ENCODE data around the gene POPDC2.

POPDC2 gene, protein sequence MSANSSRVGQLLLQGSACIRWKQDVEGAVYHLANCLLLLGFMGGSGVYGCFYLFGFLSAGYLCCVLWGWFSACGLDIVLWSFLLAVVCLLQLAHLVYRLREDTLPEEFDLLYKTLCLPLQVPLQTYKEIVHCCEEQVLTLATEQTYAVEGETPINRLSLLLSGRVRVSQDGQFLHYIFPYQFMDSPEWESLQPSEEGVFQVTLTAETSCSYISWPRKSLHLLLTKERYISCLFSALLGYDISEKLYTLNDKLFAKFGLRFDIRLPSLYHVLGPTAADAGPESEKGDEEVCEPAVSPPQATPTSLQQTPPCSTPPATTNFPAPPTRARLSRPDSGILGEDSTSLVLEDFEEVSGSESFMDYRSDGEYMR

DNA sequence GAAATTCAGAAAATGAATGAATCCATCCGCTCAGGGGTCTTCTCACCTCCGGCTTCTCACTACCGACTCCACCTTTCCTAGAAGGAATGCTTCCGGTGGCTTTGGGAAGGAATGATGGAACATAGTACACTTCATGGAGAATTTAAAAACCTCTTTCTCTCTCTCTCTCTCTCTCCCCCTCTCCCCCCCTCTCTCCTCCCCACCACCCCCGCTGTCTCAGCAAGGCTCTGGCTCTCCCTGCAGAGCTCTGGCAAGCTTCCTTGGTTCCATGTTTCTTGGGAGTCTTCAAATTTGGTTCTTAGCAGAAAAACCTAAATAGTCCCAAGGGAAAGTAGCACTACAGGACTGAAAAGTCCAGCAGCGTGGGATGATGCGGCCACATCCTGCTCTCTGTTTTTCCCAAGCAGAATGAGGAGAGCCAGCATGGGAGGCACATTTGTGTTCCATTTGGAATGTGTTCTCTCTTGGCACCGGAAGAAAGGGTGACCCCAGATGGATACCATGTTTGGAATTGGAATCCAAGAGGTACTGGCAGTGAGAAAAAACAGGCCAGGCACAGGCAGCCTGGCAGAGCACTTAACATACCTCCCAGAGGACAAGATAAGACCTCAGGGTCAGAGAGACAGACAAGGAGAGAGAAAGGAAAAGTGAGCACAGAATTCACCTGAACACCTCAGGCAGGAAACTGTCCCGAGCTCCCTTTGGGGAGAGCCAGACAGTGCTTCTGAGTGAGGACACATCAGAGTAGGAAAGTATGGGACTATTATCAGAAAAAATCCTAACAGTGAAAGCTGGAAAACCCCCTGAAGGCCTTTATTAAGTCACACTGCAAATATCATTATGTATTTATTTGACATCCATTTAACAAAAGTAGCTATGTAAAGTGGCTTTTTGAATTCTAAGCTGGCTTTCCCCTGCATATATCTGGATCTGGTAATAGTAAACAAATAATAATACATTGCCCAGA is at the start of gene POPDC2:
Gene POPDC2, minus strand, starts transcription at position 116 of the 967 bp plus-strand sequence. CDS start 166 bp downstream, outside the sequence.
- TF ChIP-seq, protein P1, sequence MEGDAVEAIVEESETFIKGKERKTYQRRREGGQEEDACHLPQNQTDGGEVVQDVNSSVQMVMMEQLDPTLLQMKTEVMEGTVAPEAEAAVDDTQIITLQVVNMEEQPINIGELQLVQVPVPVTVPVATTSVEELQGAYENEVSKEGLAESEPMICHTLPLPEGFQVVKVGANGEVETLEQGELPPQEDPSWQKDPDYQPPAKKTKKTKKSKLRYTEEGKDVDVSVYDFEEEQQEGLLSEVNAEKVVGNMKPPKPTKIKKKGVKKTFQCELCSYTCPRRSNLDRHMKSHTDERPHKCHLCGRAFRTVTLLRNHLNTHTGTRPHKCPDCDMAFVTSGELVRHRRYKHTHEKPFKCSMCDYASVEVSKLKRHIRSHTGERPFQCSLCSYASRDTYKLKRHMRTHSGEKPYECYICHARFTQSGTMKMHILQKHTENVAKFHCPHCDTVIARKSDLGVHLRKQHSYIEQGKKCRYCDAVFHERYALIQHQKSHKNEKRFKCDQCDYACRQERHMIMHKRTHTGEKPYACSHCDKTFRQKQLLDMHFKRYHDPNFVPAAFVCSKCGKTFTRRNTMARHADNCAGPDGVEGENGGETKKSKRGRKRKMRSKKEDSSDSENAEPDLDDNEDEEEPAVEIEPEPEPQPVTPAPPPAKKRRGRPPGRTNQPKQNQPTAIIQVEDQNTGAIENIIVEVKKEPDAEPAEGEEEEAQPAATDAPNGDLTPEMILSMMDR (IDR thresholded peaks at IDR 0.05; ENCODE audit: borderline replicate concordance, control extremely low read depth, extremely low read depth, insufficient read depth, missing control alignments), result no peak
- no peak for DNase-seq (ENCODE audit: low spot score)
- in situ Hi-C loops (cut with MboI; ENCODE audit: low sequenced_read_pairs, unreplicated experiment), result no loop called here

DNA sequence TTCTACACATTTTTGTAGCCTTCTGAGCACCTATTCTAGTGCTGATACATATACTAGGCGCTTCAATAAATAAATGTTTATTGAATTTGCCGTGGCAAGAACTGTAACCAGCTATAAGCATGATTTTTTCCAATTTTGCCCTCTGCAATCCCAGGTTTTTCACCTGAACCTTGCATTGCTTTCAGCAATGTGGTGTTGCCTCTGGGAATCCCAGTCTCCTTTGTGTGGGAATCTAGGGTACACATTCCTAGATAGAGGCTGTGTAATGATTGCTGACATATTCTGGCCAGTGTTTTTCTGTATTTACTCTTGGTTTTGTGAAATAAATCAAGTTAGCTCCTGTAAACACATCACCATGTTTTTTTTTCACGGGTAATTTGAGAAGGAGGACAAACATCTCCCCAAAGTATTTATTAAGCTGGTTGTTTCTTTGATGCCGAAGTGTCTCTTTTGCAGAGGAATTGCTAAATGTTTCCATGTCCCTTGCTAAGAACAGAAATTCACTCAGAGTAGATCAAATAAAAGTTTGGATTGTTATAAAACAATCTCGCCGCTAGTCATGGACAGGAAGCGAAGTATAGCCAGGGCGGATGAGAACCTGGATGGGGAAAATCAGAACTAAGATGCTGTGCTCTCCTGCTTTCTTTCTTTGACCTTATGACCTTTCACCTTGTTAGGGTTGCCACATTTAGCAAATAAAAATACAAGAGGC is 43.6 kb upstream of the POPDC2 start:
- no peak for DNase-seq (ENCODE audit: low spot score)
- TF ChIP-seq, protein P1 (IDR thresholded peaks at IDR 0.05; ENCODE audit: borderline replicate concordance, control extremely low read depth, extremely low read depth, insufficient read depth, missing control alignments), result no peak
- in situ Hi-C loops (cut with MboI; ENCODE audit: low sequenced_read_pairs, unreplicated experiment), result no loop called here

DNA sequence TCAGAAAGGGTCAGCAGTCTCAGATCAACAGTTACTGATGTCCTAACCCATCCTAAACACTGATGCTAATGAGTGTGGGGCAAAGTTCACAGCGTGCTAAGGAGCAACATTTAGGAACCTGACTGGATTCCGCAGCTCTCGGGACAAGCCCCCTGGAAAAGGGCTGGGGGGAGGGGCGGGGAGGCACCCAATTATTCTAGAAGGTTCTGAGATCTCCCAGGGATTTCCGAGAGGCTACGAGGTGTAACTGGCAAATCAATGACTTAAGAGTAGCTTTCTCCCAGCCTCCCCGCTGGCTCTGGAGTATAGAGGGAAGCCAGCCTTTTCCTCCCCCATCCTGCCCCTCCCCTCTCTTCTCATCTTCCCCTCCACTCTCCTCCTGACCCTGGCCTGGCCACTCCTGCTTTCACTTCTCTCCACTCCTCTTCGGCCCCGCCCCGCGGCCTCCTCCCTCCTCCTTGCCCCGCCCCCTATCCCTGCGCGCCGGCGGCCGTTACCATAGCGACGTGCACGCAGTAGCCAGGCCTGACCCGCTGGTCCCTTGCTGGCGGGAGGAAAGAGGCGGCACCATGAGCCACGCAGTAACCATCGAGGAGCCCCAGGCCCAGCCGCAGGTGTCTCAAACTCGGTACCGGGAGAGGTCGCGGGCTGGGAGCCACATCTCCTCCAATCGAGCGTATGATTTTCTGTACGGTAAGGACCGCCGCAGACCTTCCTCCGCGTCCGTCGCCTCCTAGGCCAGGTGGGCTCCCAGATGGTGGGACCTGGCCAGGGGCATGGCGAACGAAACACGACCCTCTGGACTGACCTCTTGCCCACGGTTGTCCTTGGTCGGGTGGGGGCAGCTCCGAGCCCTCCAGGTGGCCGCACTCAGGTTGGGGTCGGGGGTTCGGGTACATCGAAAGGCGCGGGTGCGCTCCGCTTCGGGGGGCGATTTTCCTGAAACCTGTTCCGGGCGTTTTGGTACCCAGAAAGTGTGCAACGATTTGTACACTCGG is 42.4 kb upstream of the POPDC2 start, which contains the start of gene CFAP91:
Gene CFAP91, plus strand, starts transcription at position 493 of the 998 bp plus-strand sequence. Its CDS starts 77 bp downstream, at position 570.
- in situ Hi-C loops (cut with MboI; ENCODE audit: low sequenced_read_pairs, unreplicated experiment), result no loop called here
- peak; percentile 95 for DNase-seq (ENCODE audit: low spot score)
- TF ChIP-seq, protein P1 (IDR thresholded peaks at IDR 0.05; ENCODE audit: borderline replicate concordance, control extremely low read depth, extremely low read depth, insufficient read depth, missing control alignments), result no peak

DNA sequence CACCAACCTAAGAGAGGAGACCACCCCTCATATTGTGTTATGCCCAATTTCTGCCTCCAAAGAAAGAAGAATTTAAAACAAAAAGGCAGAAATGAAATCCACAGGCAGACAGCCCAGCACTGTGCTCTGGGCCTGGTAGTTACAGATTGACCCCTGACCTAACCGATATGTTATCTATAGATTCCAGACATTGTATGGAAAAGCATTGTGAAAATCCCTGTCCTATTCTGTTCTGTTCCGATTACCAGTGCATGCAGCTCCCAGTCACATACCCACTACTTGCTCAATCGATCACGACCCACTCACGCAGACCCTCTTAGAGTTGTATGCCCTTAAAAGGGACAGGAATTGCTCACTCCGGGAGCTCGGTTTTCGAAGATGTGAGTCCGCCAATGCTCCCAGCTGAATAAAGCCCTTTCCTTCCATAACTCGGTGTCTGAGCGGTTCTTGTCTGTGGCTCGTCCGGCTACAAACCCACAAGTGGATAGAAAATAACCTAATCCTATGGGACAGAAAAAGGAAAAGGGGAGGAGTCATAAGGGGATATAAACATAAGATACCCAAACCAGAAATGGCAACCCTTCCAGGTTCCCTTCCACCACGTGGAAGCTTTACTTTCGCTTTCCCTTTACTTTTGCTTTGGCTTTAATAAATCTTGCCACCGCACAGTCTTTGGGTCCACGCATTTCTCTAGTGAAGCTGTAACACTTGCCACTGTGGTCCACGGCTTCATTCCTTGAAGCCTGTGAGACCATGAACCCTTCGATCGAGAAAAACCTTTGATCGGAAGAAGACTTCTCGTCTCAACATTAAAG is 40.7 kb upstream of the POPDC2 start:
- DNase-seq (ENCODE audit: low spot score), result no peak
- TF ChIP-seq, protein P1 (IDR thresholded peaks at IDR 0.05; ENCODE audit: borderline replicate concordance, control extremely low read depth, extremely low read depth, insufficient read depth, missing control alignments), result no peak
- in situ Hi-C loops (cut with MboI; ENCODE audit: low sequenced_read_pairs, unreplicated experiment), result no loop called here

DNA sequence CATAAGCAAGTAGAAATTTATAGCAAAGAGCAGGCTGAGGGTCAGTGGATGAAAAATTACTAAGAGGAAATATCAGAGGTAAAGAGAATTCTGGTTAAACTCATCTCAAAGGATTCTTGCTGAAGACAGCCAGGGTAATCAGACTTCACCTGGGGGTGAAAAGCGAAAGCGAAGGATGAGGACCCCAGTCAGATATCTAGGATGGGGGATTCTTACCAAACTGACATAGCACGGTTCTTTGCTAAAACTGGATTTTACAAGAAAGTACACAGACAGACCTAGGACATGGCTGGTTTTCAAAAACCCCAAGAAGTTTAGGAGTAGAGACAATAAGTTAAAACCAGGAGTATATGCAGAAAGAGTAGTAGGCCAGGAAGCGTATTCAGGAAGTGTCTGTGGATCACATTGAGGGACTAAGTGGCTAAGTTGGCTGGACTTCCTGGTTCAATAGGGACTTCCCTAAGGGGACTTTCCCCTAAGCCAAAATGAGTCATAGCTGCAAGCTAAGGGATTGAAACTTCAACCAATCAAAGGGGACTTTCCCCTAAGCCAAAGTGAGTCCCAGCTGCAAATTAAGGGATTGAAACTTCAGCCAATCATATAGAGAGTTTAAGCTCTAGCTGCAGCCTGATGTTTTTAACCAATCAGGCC is 40.0 kb upstream of the POPDC2 start:
- in situ Hi-C loops (cut with MboI; ENCODE audit: low sequenced_read_pairs, unreplicated experiment), result no loop called here
- DNase-seq (ENCODE audit: low spot score), result peak; percentile 42
- TF ChIP-seq, protein P1 (IDR thresholded peaks at IDR 0.05; ENCODE audit: borderline replicate concordance, control extremely low read depth, extremely low read depth, insufficient read depth, missing control alignments), result no peak
